Heart right ventricle (tissue), 16 donors: ENCODE measurements around the gene IMPA2. TPM values are rescaled to one million over a fixed set of nuclear protein-coding genes. Genes with fewer than 3 reads are reported as not detected.

Source experiments
- ATAC-seq, 8 donors: fragments of 200-7000 bp; cut with Tn5 transposase; one replicate each; pipeline ENCODE4 v1.9.1; 2020; ENCODE audit warnings: mild to moderate bottlenecking in 8 of 8, moderate library complexity in 8 of 8, moderate number of reproducible peaks in 1 of 8
- DNase-seq, 2 donors: peaks; one replicate each; pipeline ENCODE4 v3.0.0-alpha.2; 2020
- H3K27ac ChIP-seq, 10 donors: fragments of 200-600 bp; sonication (generic) in 2 of 10; one replicate each; pipeline versions ENCODE4 v1.5.0 to v1.8.0; 2020 to 2022; ENCODE audit warnings: mild to moderate bottlenecking in 3 of 10
- H3K27me3 ChIP-seq, 7 donors: fragments of 200-600 bp; one replicate each; pipeline ENCODE4 v1.8.0; 2021 to 2022; ENCODE audit warnings: mild to moderate bottlenecking in 2 of 7
- H3K36me3 ChIP-seq, 9 donors: fragments of 200-600 bp; sonication (generic) in 1 of 9; one replicate each; pipeline versions ENCODE4 v1.5.0 to v1.8.0; 2020 to 2022; ENCODE audit warnings: mild to moderate bottlenecking in 2 of 9
- H3K4me1 ChIP-seq, 9 donors: fragments of 200-600 bp; sonication (generic) in 1 of 9; one replicate each; pipeline versions ENCODE4 v1.5.0 to v1.8.0; 2020 to 2022; ENCODE audit warnings: mild to moderate bottlenecking in 4 of 9
- H3K4me3 ChIP-seq, 10 donors: fragments of 200-600 bp; sonication (generic) in 2 of 10; one replicate each; pipeline versions ENCODE4 v1.5.0 to v1.8.0; 2020 to 2022; ENCODE audit warnings: mild to moderate bottlenecking in 7 of 10, moderate library complexity in 2 of 10
- H3K9me3 ChIP-seq, 11 donors: fragments of 200-600 bp in 10 of 11; sonication (generic) in 2 of 11; one replicate each; pipeline versions ENCODE4 v1.5.0 to v1.8.0; 2013 to 2022; ENCODE audit warnings: mild to moderate bottlenecking in 2 of 11, control low read depth in 1 of 11, moderate library complexity in 1 of 11
- CTCF ChIP-seq, 9 donors: fragments of 200-600 bp; sonication (generic) in 2 of 9; IDR thresholded peaks; one replicate each; pipeline versions ENCODE4 v1.5.0 to v1.8.0; 2021 to 2022; ENCODE audit warnings: antibody characterized with exemption in 9 of 9, mild to moderate bottlenecking in 5 of 9, moderate library complexity in 1 of 9
- WGBS, 2 donors: extraction: QIAGEN DNeasy Blood & Tissue Kit; methylation state at CpG; one replicate each; pipeline ENCODE4 v1.1.7; 2013; ENCODE audit warnings: inconsistent platforms in 1 of 2; 5-methylcytosine and 5-hydroxymethylcytosine counted together
- intact Hi-C, 10 donors: fragments of 100-400 bp; cut with DNase I; formaldehyde crosslinking; loops; one replicate each; pipeline versions ENCODE4 v1.11.1 to v1.14.2; 2022
- polyA plus RNA-seq, 2 donors: library from polyadenylated mRNA; stranded (reverse); fragments of 200-250 nt; gene quantifications; one replicate each; pipeline ENCODE4 v1.2.3, GENCODE V29; 2013
- total RNA-seq, 10 donors: library from RNA; stranded (reverse); fragmentation: NEBNext Ultra II Directional in 3 of 10; extraction: Animal tissue kit (Norgen Biotek cat#: 25700) in 3 of 10; gene quantifications; one replicate each; pipeline versions ENCODE4 v1.2.1 to v1.2.4, GENCODE V29; 2021 to 2023
- donor health status: Arrhythmogenic right ventricular cardiomyopathy.
- donor health status: ischemic (EF 13 %, LVEDD 7.1; RV severe dilation, severe dysfunction).
- donor health status: healthy with polysubstance abuse.
- donor health status: DM: no; HTN: yes; CAD: no.
- donor health status: DM: no; HTN: no; CAD: no.
- donor health status: ischemic (EF 25% LVEDD 6.9; RV normal size, moderate dysfunction).
- donor health status: ischemic (EF 25% LVEDD 5.7; RV mildly dilated, moderate dysfunction).
- donor health status: healthy.
- donor health status: DM: yes; HTN: yes; CAD: no.
- donor health status: Ischemic cardiomyopathy.
- donor health status: ischemic (EF 35%, LVEDD 5.7; RV mildly dilated, moderate dysfunction).
- donor health status: nonischemic (EF 11% LVEDD 7.7; RV severe dilation, severe dysfunction).
- donor health status: DM: yes; HTN: yes; CAD: no.
- donor health status: PGD.
- donor health status: ischemic (EF 29% LVEDD 5.4; RV normal size, mild dysfunction).
- donor health status: nonischemic (EF 23%, LVEDD 6.1; RV moderate dilation, normal function).

Gene IMPA2
- total and polyA plus RNA-seq, 12 donors: 17.6 to 79.6 (median 32.2) TPM

GRCh38 chr18:12000072-12000659, 18.9 kb downstream of the IMPA2 start:
- intact Hi-C loops: no loop called here
- no peaks in the 10 kb centered on the region for H3K27me3 ChIP-seq
- no peak overlapping the region for H3K27ac ChIP-seq
- no peak for DNase-seq
- H3K4me1 ChIP-seq: peaks cover 6 to 40% (median 19%) of the 10 kb centered on the region in 9 donors
- ATAC-seq: no peak
- H3K4me3 ChIP-seq: no peak overlapping the region
- TF ChIP-seq CTCF (IDR thresholded peaks at IDR 0.05): no peak
- H3K9me3 ChIP-seq: no peaks in the 10 kb centered on the region
- 83 to 88% methylated on average over 5 of the region's 5 CpGs for WGBS, 2 donors
- H3K36me3 ChIP-seq: peaks cover 0 to 39% (median 0%) of the 10 kb centered on the region in 9 donors

GRCh38 chr18:12001421-12001820, 20.1 kb downstream of the IMPA2 start:
- Histone ChIP-seq H3K9me3 (no peaks in the 10 kb centered on the region), H3K27me3 (no peaks in the 10 kb centered on the region), H3K36me3 (peaks cover 0 to 48% (median 0%) of the 10 kb centered on the region in 9 donors), H3K27ac (no peak overlapping the region), H3K4me3 (no peak overlapping the region), H3K4me1 (peaks cover under 1 to 27% (median 11%) of the 10 kb centered on the region in 9 donors)
- WGBS, 2 donors: 99% methylated on average over 5 of the region's 5 CpGs
- DNase-seq (no peak), ATAC-seq (no peak)
- intact Hi-C loops: no loop called here
- no peak for TF ChIP-seq CTCF (IDR thresholded peaks at IDR 0.05)

GRCh38 chr18:12003894-12004293, 22.6 kb downstream of the IMPA2 start:
- Histone ChIP-seq H3K27ac (peak overlapping the region in 3 of 10 donors; percentile 27 to 58 (median 37)), H3K27me3 (no peaks in the 10 kb centered on the region), H3K4me1 (peaks cover 0 to 10% (median 0%) of the 10 kb centered on the region in 9 donors), H3K4me3 (no peak overlapping the region), H3K9me3 (no peaks in the 10 kb centered on the region), H3K36me3 (peaks cover 0 to 69% (median 0%) of the 10 kb centered on the region in 9 donors)
- intact Hi-C loops: no loop called here
- DNase-seq (peak in 1 of 2 donors; percentile 39), ATAC-seq (peak in 7 of 8 donors; percentile 49 to 80 (median 56))
- TF ChIP-seq CTCF (IDR thresholded peaks at IDR 0.05): no peak
- WGBS, 2 donors: 78 to 84% methylated on average over 1 of the region's 1 CpG

GRCh38 chr18:12005538-12006487, 24.5 kb downstream of the IMPA2 start:
- ATAC-seq (no peak), DNase-seq (no peak)
- intact Hi-C loops: no loop called here
- no peaks in the 10 kb centered on the region for H3K9me3 ChIP-seq
- WGBS, 2 donors: 76 to 82% methylated on average over 15 of the region's 15 CpGs
- H3K27me3 ChIP-seq: no peaks in the 10 kb centered on the region
- no peak for TF ChIP-seq CTCF (IDR thresholded peaks at IDR 0.05)
- H3K27ac ChIP-seq: peak overlapping the region in 1 of 10 donors; percentile 28
- H3K4me3 ChIP-seq: no peak overlapping the region
- peaks cover 0 to 12% (median 0%) of the 10 kb centered on the region in 9 donors for H3K4me1 ChIP-seq
- peaks cover 0 to 72% (median 0%) of the 10 kb centered on the region in 9 donors for H3K36me3 ChIP-seq
